GM18526 (cell line): Measurements from ENCODE around the gene PHC3.

Experiments used
- POLR2A ChIP-seq: IDR thresholded peaks from 3 replicates; pipeline ENCODE4 v1.6.1; 2011; ENCODE audit not compliant: insufficient read length; ENCODE audit errors: extremely low read depth

The PHC3 gene

GRCh38 chr3:170044795-170045244, 136.7 kb downstream of the PHC3 start:
- no peak for TF ChIP-seq POLR2A

- no peak for TF ChIP-seq POLR2A
Observed at GRCh38 chr3:170044271-170044670, 137.3 kb downstream of the PHC3 start.

- no peak for TF ChIP-seq POLR2A
Observed at GRCh38 chr3:170043506-170043905, 138.0 kb downstream of the PHC3 start.

- no peak for TF ChIP-seq POLR2A
Observed at GRCh38 chr3:170040418-170040817, 141.1 kb downstream of the PHC3 start.

- TF ChIP-seq POLR2A: no peak
Observed at GRCh38 chr3:170038434-170039110, 143.0 kb downstream of the PHC3 start.
